ENCODE measurements around the gene DCDC2C. TPM values are rescaled to one million over a fixed set of nuclear protein-coding genes. Genes with fewer than 3 reads are reported as not detected.

DCDC2C gene
- total and polyA plus RNA-seq, 2 experiments from 2014 or later = not detected

GRCh38 chr2:3868012-3868805 is 164.8 kb downstream of the DCDC2C start:
- Histone ChIP-seq H3K79me2 (no peaks in the 10 kb centered on the region), H3K4me2 (no peak overlapping the region), H4K20me1 (ENCODE audit: insufficient read depth, poor library complexity, severe bottlenecking) (no peaks in the 10 kb centered on the region), H2AFZ (no peak overlapping the region), H3K4me3 (no peak overlapping the region), H3K4me1 (ENCODE audit: insufficient read depth) (peaks cover 3% of the 10 kb centered on the region), H3K9me3 (ENCODE audit: low read depth) (no peaks in the 10 kb centered on the region), H3K9me2 (replicated peaks; ENCODE audit: insufficient read depth) (no peaks in the 10 kb centered on the region), H3K27me3 (no peaks in the 10 kb centered on the region), H3K27ac (no peak overlapping the region), H3K36me3 (replicated peaks; ENCODE audit: insufficient read depth, low read depth) (no peaks in the 10 kb centered on the region)
- no peak for TF ChIP-seq CTCF (IDR thresholded peaks at IDR 0.05; ENCODE audit: poor library complexity)
- TF ChIP-seq EZH2 (IDR thresholded peaks at IDR 0.05; ENCODE audit: borderline replicate concordance) = no peak
- TF ChIP-seq EZH2phosphoT487 (IDR thresholded peaks at IDR 0.05; ENCODE audit: low read depth, severe bottlenecking, unreplicated experiment) = no peak
- 79% methylated on average over 14 of the region's 14 CpGs for WGBS (ENCODE audit: low lambda C conversion rate, missing lambda C conversion rate)
- DNase-seq (ENCODE audit: low spot score) = no peak

- Histone ChIP-seq H3K36me3 (replicated peaks; ENCODE audit: insufficient read depth, low read depth) (no peaks in the 10 kb centered on the region), H3K4me3 (no peak overlapping the region), H3K27me3 (no peaks in the 10 kb centered on the region), H2AFZ (no peak overlapping the region), H3K9me3 (ENCODE audit: low read depth) (no peaks in the 10 kb centered on the region), H3K27ac (no peak overlapping the region), H3K79me2 (no peaks in the 10 kb centered on the region), H3K4me2 (no peak overlapping the region), H4K20me1 (ENCODE audit: insufficient read depth, poor library complexity, severe bottlenecking) (no peaks in the 10 kb centered on the region), H3K4me1 (ENCODE audit: insufficient read depth) (peaks cover 6% of the 10 kb centered on the region), H3K9me2 (replicated peaks; ENCODE audit: insufficient read depth) (no peaks in the 10 kb centered on the region)
- no peak for DNase-seq (ENCODE audit: low spot score)
- TF ChIP-seq EZH2 (IDR thresholded peaks at IDR 0.05; ENCODE audit: borderline replicate concordance) (no peak), CTCF (IDR thresholded peaks at IDR 0.05; ENCODE audit: poor library complexity) (no peak), EZH2phosphoT487 (IDR thresholded peaks at IDR 0.05; ENCODE audit: low read depth, severe bottlenecking, unreplicated experiment) (no peak)
- WGBS (ENCODE audit: low lambda C conversion rate, missing lambda C conversion rate) = 73% methylated on average over 7 of the region's 7 CpGs
Measured at GRCh38 chr2:3870222-3870621, 166.8 kb downstream of the DCDC2C start.

- Histone ChIP-seq H3K9me3 (ENCODE audit: low read depth) (no peaks in the 10 kb centered on the region), H3K4me2 (no peak overlapping the region), H2AFZ (no peak overlapping the region), H3K27ac (no peak overlapping the region), H3K4me3 (no peak overlapping the region), H3K79me2 (no peaks in the 10 kb centered on the region), H3K9me2 (replicated peaks; ENCODE audit: insufficient read depth) (no peaks in the 10 kb centered on the region), H3K36me3 (replicated peaks; ENCODE audit: insufficient read depth, low read depth) (no peaks in the 10 kb centered on the region), H3K27me3 (no peaks in the 10 kb centered on the region), H3K4me1 (ENCODE audit: insufficient read depth) (peaks cover 6% of the 10 kb centered on the region), H4K20me1 (ENCODE audit: insufficient read depth, poor library complexity, severe bottlenecking) (no peaks in the 10 kb centered on the region)
- 94% methylated on average over 4 of the region's 4 CpGs for WGBS (ENCODE audit: low lambda C conversion rate, missing lambda C conversion rate)
- TF ChIP-seq EZH2phosphoT487 (IDR thresholded peaks at IDR 0.05; ENCODE audit: low read depth, severe bottlenecking, unreplicated experiment) (no peak), CTCF (IDR thresholded peaks at IDR 0.05; ENCODE audit: poor library complexity) (no peak), EZH2 (IDR thresholded peaks at IDR 0.05; ENCODE audit: borderline replicate concordance) (no peak)
- DNase-seq (ENCODE audit: low spot score) = no peak
Measured at GRCh38 chr2:3871002-3871401, 167.6 kb downstream of the DCDC2C start.
